Brain microvascular endothelial cell (primary cell): ENCODE results near the gene ZXDC.

ENCODE experiments used
- DNase-seq: peaks from one replicate; pipeline ENCODE4 v3.0.0-alpha.2; 2020
- H3K27ac ChIP-seq: fragments of 250-450 bp; sonication (Bioruptor Pico); 2 replicates; pipeline ENCODE4 v1.5.1; 2020; ENCODE audit warnings: mild to moderate bottlenecking, moderate library complexity
- H3K27me3 ChIP-seq: fragments of 250-450 bp; sonication (Bioruptor Pico); replicated peaks from 2 replicates; pipeline ENCODE4 v1.5.1; 2020; ENCODE audit warnings: mild to moderate bottlenecking
- H3K36me3 ChIP-seq: fragments of 250-450 bp; sonication (Bioruptor Pico); replicated peaks from 2 replicates; pipeline ENCODE4 v1.5.1; 2020; ENCODE audit warnings: mild to moderate bottlenecking
- H3K4me3 ChIP-seq: 2 replicates; pipeline ENCODE4 v1.5.1; 2011; ENCODE audit warnings: low read depth, mild to moderate bottlenecking, control low read depth, low read length, moderate library complexity
- CTCF ChIP-seq: IDR thresholded peaks from 2 replicates; pipeline ENCODE4 v1.5.1; 2011; ENCODE audit warnings: low read depth, mild to moderate bottlenecking, moderate library complexity, low read length, control low read depth, inconsistent platforms; ENCODE audit errors: missing control alignments
- in situ Hi-C: cut with HindIII; loops from 2 replicates; pipeline ENCODE4 v1.10.0; 2017; ENCODE audit warnings: low sequenced_read_pairs, low pct_ligation_motif_present

Gene ZXDC

GRCh38 chr3:126512916-126513650 is 37.4 kb upstream of the ZXDC start:
- Histone ChIP-seq H3K4me3 (no peak overlapping the region), H3K27ac (no peak overlapping the region), H3K27me3 (no peaks in the 10 kb centered on the region), H3K36me3 (no peaks in the 10 kb centered on the region)
- TF ChIP-seq CTCF, result no peak
- DNase-seq, result no peak
- in situ Hi-C loops, result no loop called here

- TF ChIP-seq CTCF, result no peak
- H3K27ac ChIP-seq, result no peak overlapping the region
- no peak for DNase-seq
- in situ Hi-C loops, result no loop called here
- no peak overlapping the region for H3K4me3 ChIP-seq
- no peaks in the 10 kb centered on the region for H3K36me3 ChIP-seq
- no peaks in the 10 kb centered on the region for H3K27me3 ChIP-seq
These were observed 36.3 kb upstream of the ZXDC start for GRCh38 chr3:126512026-126512425.

- Histone ChIP-seq H3K27me3 (no peaks in the 10 kb centered on the region), H3K27ac (no peak overlapping the region), H3K36me3 (no peaks in the 10 kb centered on the region), H3K4me3 (no peak overlapping the region)
- in situ Hi-C loops, result no loop called here
- DNase-seq, result no peak
- TF ChIP-seq CTCF, result no peak
These were observed 35.6 kb upstream of the ZXDC start for GRCh38 chr3:126511291-126511690.

GRCh38 chr3:126510308-126510910 is 34.7 kb upstream of the ZXDC start:
- no peak for TF ChIP-seq CTCF
- Histone ChIP-seq H3K36me3 (no peaks in the 10 kb centered on the region), H3K4me3 (no peak overlapping the region), H3K27me3 (no peaks in the 10 kb centered on the region), H3K27ac (no peak overlapping the region)
- no peak for DNase-seq
- in situ Hi-C loops, result no loop called here

DNA sequence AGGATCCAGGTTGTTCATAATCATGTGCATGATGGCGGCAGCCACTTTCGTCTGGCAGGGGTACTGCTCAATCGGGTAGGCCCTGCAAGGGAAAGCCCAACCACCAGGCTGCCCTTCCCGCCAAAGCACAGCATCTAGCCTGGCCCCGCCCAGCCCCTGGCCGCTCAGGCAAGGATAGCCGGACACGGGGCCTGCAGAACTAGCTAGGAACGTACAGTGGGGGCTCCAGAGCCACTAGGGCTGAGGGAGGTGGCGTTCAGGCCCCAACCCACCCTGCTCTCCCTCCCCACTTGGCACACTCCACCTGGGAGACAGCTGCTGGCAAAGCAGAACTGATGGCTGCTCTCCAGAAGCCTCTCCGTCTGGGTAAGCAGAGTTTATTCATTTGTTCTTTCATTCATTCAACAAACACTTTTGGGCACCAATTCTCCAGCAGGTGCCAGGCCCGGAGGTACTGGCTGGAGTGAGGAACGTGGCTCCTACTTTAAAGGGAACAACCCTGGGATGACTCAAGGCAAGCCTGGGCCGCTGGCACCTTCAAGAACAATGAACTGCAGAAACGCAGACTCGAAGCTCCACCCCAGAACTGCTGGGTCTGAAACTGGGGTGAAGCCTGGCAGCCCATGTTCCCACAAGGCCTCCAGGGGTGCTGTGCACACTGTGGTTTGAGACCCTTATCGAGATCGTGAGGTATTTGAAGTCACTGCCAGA is 34.1 kb upstream of the ZXDC start:
- H3K4me3 ChIP-seq, result no peak overlapping the region
- no peak for DNase-seq
- TF ChIP-seq CTCF, result no peak
- in situ Hi-C loops, result no loop called here
- H3K27me3 ChIP-seq, result no peaks in the 10 kb centered on the region
- H3K36me3 ChIP-seq, result no peaks in the 10 kb centered on the region
- H3K27ac ChIP-seq, result no peak overlapping the region
